ENCODE results near the gene TPK1. TPM values are rescaled to one million over a fixed set of nuclear protein-coding genes. Genes with fewer than 3 reads are reported as not detected.

Gene TPK1
- polyA plus RNA-seq, 2 of the 4 experiments (the other 2 are of a cell fraction) = 1.4 to 2.5 TPM

- ChIA-PET POLR2A (no interaction called here), CTCF (no interaction called here)
- H3K27ac ChIP-seq = no peak overlapping the region
- H3K9me3 ChIP-seq = 0 out of 3 replicates have a peak, but pooled peaks cover 2% of the 10 kb centered on the region
- FAIRE-seq (no peak), DNase-seq (ENCODE audit: low read depth in 1 of 2, low spot score in 1 of 2) (no peak), ATAC-seq (no peak)
- 2% methylated on average over 3 of the region's 3 CpGs for WGBS (ENCODE audit: missing lambda C conversion rate)
- no peak overlapping the region for H3K4me3 ChIP-seq
- H3K4me2 ChIP-seq = no peak overlapping the region
- TF ChIP-seq MAFK (IDR thresholded peaks at IDR 0.05; ENCODE audit: partially characterized antibody) (no peak), KDM5A (IDR thresholded peaks at IDR 0.05) (no peak), FOXS1 (CRISPR knock-in tag; IDR thresholded peaks at IDR 0.05) (no peak), SMC3 (IDR thresholded peaks at IDR 0.05) (no peak), HOXB13 (CRISPR knock-in tag; IDR thresholded peaks at IDR 0.05; ENCODE audit: low read depth) (no peak), EHF (CRISPR knock-in tag; IDR thresholded peaks at IDR 0.05) (no peak), MAZ (IDR thresholded peaks at IDR 0.05; ENCODE audit: borderline replicate concordance, low read depth, low read length) (no peak), RFX5 (IDR thresholded peaks at IDR 0.05) (no peak), BHLHE40 (IDR thresholded peaks at IDR 0.05; ENCODE audit: low read depth, low read length) (no peak), NR3C1 (IDR thresholded peaks at IDR 0.05) (no peak), NFE2L2 (conservative IDR thresholded peaks at IDR 0.05; ENCODE audit: low read length) (no peak), HOXA7 (CRISPR knock-in tag; IDR thresholded peaks at IDR 0.05) (no peak), EHMT2 (IDR thresholded peaks at IDR 0.05; ENCODE audit: low read depth) (no peak), ELK1 (IDR thresholded peaks at IDR 0.05; ENCODE audit: low read depth, low read length) (no peak), RCOR1 (IDR thresholded peaks at IDR 0.05; ENCODE audit: low read depth, low read length) (no peak), FOSB (CRISPR knock-in tag; IDR thresholded peaks at IDR 0.05) (no peak), ZNF302 (CRISPR knock-in tag; IDR thresholded peaks at IDR 0.05) (no peak)
- TF ChIP-seq, protein P1, sequence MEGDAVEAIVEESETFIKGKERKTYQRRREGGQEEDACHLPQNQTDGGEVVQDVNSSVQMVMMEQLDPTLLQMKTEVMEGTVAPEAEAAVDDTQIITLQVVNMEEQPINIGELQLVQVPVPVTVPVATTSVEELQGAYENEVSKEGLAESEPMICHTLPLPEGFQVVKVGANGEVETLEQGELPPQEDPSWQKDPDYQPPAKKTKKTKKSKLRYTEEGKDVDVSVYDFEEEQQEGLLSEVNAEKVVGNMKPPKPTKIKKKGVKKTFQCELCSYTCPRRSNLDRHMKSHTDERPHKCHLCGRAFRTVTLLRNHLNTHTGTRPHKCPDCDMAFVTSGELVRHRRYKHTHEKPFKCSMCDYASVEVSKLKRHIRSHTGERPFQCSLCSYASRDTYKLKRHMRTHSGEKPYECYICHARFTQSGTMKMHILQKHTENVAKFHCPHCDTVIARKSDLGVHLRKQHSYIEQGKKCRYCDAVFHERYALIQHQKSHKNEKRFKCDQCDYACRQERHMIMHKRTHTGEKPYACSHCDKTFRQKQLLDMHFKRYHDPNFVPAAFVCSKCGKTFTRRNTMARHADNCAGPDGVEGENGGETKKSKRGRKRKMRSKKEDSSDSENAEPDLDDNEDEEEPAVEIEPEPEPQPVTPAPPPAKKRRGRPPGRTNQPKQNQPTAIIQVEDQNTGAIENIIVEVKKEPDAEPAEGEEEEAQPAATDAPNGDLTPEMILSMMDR (IDR thresholded peaks at IDR 0.05) = no peak
- TF ChIP-seq, protein P2, sequence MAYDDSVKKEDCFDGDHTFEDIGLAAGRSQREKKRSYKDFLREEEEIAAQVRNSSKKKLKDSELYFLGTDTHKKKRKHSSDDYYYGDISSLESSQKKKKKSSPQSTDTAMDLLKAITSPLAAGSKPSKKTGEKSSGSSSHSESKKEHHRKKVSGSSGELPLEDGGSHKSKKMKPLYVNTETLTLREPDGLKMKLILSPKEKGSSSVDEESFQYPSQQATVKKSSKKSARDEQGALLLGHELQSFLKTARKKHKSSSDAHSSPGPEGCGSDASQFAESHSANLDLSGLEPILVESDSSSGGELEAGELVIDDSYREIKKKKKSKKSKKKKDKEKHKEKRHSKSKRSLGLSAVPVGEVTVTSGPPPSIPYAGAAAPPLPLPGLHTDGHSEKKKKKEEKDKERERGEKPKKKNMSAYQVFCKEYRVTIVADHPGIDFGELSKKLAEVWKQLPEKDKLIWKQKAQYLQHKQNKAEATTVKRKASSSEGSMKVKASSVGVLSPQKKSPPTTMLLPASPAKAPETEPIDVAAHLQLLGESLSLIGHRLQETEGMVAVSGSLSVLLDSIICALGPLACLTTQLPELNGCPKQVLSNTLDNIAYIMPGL (CRISPR knock-in tag; IDR thresholded peaks at IDR 0.05; ENCODE audit: borderline replicate concordance) = no peak
- H3K4me1 ChIP-seq = no peaks in the 10 kb centered on the region
These were observed 421.0 kb downstream of the TPK1 start for GRCh38 chr7:144414815-144415214.

- FAIRE-seq (no peak), ATAC-seq (no peak), DNase-seq (ENCODE audit: low read depth in 1 of 2, low spot score in 1 of 2) (no peak)
- ChIA-PET POLR2A (no interaction called here), CTCF (interaction anchor here (1.1 to 1.6 kb wide), 2 partner anchors 27 to 44 kb away, joined by 3 read pairs; no protein-coding TSS in a partner anchor)
- Histone ChIP-seq H3K9me3 (no peaks in the 10 kb centered on the region), H3K27ac (no peak overlapping the region), H3K4me2 (no peak overlapping the region), H3K4me1 (no peaks in the 10 kb centered on the region), H3K4me3 (no peak overlapping the region)
- TF ChIP-seq RCOR1 (IDR thresholded peaks at IDR 0.05; ENCODE audit: low read depth, low read length) = no peak
- no peak for TF ChIP-seq RAD21 (conservative IDR thresholded peaks at IDR 0.05 in 1 of 2, IDR thresholded peaks at IDR 0.05 in 1 of 2)
- TF ChIP-seq KDM1A (IDR thresholded peaks at IDR 0.05; ENCODE audit: low read depth) = no peak
- WGBS (ENCODE audit: missing lambda C conversion rate) = 40% methylated on average over 4 of the region's 4 CpGs
These were observed 425.4 kb downstream of the TPK1 start for GRCh38 chr7:144410441-144410840.
